Measurements from ENCODE around the gene GADL1.

The GADL1 gene

GRCh38 chr3:30679045-30679444, 215.4 kb downstream of the GADL1 start:
- no peak overlapping the region for H3K4me3 ChIP-seq (ENCODE audit: low read depth, low read length)
- DNase-seq (ENCODE audit: low read depth): no peak
- no peak for TF ChIP-seq CTCF (conservative IDR thresholded peaks at IDR 0.05; ENCODE audit: low read depth, low read length)

GRCh38 chr3:30677347-30677685, 217.1 kb downstream of the GADL1 start:
- DNase-seq (ENCODE audit: low read depth): no peak
- TF ChIP-seq CTCF (conservative IDR thresholded peaks at IDR 0.05; ENCODE audit: low read depth, low read length): no peak
- no peak overlapping the region for H3K4me3 ChIP-seq (ENCODE audit: low read depth, low read length)

- H3K4me3 ChIP-seq (ENCODE audit: low read depth, low read length): no peak overlapping the region
- DNase-seq (ENCODE audit: low read depth): no peak
- TF ChIP-seq CTCF (conservative IDR thresholded peaks at IDR 0.05; ENCODE audit: low read depth, low read length): no peak
Observed at GRCh38 chr3:30676424-30677346, 217.8 kb downstream of the GADL1 start.
